Small intestine (tissue), 7 donors: ENCODE measurements around the gene TENT4A. TPM values are rescaled to one million over a fixed set of nuclear protein-coding genes. Genes with fewer than 3 reads are reported as not detected.
A peak's percentile ranks its signal among the peaks of the same experiment; 100 is the strongest.

Experiments used
- DNase-seq, 2 donors: peaks; one replicate each; pipeline versions ENCODE4 v3.0.0 to v3.0.0-alpha.2; 2013
- FAIRE-seq: peaks from 2 replicates; lab custom pipeline; 2012; peaks lifted over from hg19 to GRCh38; lab: Jason Lieb, UNC
- H3K27ac ChIP-seq, 3 donors: one replicate each; pipeline ENCODE4 v1.5.1; 2013; ENCODE audit warnings: low read length in 2 of 3, mild to moderate bottlenecking in 2 of 3, control low read depth in 1 of 3, inconsistent platforms in 1 of 3, low read depth in 1 of 3, moderate library complexity in 1 of 3
- H3K27me3 ChIP-seq, 3 donors: one replicate each; pipeline ENCODE4 v1.6.1; 2013; ENCODE audit warnings: low read length in 3 of 3, inconsistent platforms in 1 of 3; ENCODE audit not compliant: control insufficient read depth in 3 of 3, insufficient read depth in 3 of 3
- H3K36me3 ChIP-seq, 3 donors: one replicate each; pipeline ENCODE4 v1.6.1; 2013; ENCODE audit warnings: low read length in 3 of 3, inconsistent platforms in 1 of 3, low read depth in 1 of 3, mild to moderate bottlenecking in 1 of 3, moderate library complexity in 1 of 3; ENCODE audit not compliant: control insufficient read depth in 3 of 3, insufficient read depth in 2 of 3
- H3K4me1 ChIP-seq, 3 donors: one replicate each; pipeline ENCODE4 v1.6.1; 2013; ENCODE audit warnings: low read length in 2 of 3, inconsistent platforms in 1 of 3, low read depth in 1 of 3, mild to moderate bottlenecking in 1 of 3, moderate library complexity in 1 of 3; ENCODE audit not compliant: control insufficient read depth in 3 of 3, insufficient read depth in 2 of 3
- H3K4me3 ChIP-seq, 3 donors: one replicate each; pipeline ENCODE4 v1.5.1; 2013; ENCODE audit warnings: low read length in 3 of 3, control low read depth in 1 of 3, inconsistent platforms in 1 of 3, low read depth in 1 of 3, mild to moderate bottlenecking in 1 of 3, moderate library complexity in 1 of 3
- H3K9me3 ChIP-seq, 2 donors: one replicate each; pipeline ENCODE4 v1.6.1; 2013; ENCODE audit warnings: low read depth in 1 of 2, low read length in 1 of 2; ENCODE audit not compliant: control insufficient read depth in 2 of 2, insufficient read depth in 1 of 2
- WGBS, 3 donors: extraction: QIAGEN DNeasy Blood & Tissue Kit; methylation state at CpG; one replicate each; pipeline ENCODE4 v1.1.7; 2013; 5-methylcytosine and 5-hydroxymethylcytosine counted together
- polyA plus RNA-seq, 4 donors: library from polyadenylated mRNA; stranded (reverse) in 3 of 4; unstranded in 1 of 4; fragments of 200-250 nt in 3 of 4; fragments of 120-200 nt in 1 of 4; gene quantifications; one replicate each; pipeline versions ENCODE4 v1.2.1 to v1.2.3, GENCODE V29; 2013
- donor health status: healthy with polysubstance abuse.
- donor health status: control.
- donor health status: control.
- donor health status: Bipolar disorder and iron deficiency.
- donor health status: healthy.

Gene TENT4A
- polyA plus RNA-seq, 4 donors, result 8.6 to 19.0 (median 11.2) TPM

DNA sequence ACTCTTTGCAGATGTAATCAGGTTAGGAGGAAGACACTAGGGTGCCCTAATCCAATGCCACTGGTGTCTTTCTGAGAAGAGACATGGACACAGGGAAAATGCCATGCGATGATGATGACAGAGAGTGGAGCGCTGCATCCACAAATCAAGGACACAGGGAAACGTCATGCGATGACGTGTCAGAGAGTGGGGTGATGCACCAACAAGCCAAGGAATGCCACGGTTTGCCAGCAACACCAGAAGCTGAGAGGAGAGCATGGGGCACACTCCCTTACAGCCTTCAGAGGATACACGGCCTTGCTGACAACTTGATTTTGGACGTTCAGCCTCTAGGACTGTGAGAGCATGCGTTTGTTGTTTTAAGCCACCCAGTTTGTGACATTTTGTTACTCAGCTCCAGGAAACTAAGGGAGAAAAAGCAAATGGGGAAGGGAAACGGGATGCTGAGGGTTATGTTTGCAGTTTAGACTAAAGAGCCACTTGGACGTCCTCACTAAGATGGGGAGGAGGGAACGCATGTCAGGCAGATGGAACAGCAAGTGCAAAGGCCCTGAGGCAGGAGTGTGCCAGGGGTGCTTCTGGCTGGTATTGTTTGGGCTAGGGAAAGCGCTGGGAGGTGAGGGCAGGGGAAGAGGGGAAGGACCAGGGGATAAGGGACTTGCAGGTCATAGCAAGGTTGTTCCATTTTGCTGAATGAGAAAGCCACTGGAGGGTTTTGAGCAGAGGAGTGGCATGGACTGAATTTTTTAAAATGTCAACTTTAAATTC, 2.5 kb upstream of the TENT4A start:
- Histone ChIP-seq H3K27me3 (peaks cover 0 to 4% (median 0%) of the 10 kb centered on the region in 3 donors), H3K27ac (no peak overlapping the region), H3K4me1 (peaks cover 0 to 5% (median 5%) of the 10 kb centered on the region in 3 donors), H3K36me3 (no peaks in the 10 kb centered on the region), H3K4me3 (no peak overlapping the region), H3K9me3 (no peaks in the 10 kb centered on the region)
- WGBS, 3 donors, result 86 to 87% (median 87%) methylated on average over 13 of the region's 13 CpGs
- FAIRE-seq (no peak), DNase-seq (no peak)

DNA sequence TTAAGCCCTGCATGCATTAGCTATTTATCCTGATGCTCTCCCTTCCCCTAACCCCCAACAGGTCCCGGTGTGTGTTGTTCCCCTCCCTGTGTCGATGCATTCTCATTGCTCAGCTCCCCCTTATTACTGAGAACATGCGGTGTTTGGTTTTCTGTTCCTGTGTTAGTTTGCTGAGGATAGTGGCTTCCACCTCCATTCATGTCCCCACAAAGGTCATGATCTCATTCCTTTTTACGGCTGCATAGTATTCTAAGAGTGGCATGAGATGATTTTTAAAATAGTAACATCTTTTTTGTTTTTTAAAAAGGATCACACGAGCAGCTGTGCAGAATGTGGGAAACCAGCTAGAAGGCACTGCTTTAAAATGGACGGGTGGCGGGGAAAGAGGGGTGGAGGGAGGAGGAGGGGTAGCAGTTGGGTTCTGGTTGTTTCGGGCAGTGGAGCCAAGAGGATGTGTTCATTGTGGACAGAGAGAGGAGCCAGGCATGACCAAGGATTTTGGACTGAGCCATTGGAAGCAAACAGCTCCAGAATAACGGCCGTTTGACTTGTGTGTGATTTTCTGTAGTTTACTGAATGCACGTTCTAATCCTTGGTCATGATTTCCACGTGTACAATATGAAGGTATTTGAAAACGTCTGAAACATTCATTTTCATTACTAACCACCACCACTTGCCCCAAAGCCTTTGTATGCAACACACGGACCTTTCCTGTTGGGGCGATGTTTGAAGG, 1.7 kb upstream of the TENT4A start:
- WGBS, 3 donors, result 42 to 47% (median 46%) methylated on average over 15 of the region's 15 CpGs
- Histone ChIP-seq H3K27ac (peak overlapping the region in 2 of 3 donors; percentile 95 to 98), H3K4me3 (peak overlapping the region in 2 of 3 donors; percentile 79 to 90), H3K36me3 (peaks cover 0 to 6% (median 0%) of the 10 kb centered on the region in 3 donors), H3K27me3 (peaks cover 0 to 4% (median 0%) of the 10 kb centered on the region in 3 donors), H3K9me3 (no peaks in the 10 kb centered on the region), H3K4me1 (peaks cover 2 to 14% (median 5%) of the 10 kb centered on the region in 3 donors)
- FAIRE-seq (no peak), DNase-seq (no peak)

DNA sequence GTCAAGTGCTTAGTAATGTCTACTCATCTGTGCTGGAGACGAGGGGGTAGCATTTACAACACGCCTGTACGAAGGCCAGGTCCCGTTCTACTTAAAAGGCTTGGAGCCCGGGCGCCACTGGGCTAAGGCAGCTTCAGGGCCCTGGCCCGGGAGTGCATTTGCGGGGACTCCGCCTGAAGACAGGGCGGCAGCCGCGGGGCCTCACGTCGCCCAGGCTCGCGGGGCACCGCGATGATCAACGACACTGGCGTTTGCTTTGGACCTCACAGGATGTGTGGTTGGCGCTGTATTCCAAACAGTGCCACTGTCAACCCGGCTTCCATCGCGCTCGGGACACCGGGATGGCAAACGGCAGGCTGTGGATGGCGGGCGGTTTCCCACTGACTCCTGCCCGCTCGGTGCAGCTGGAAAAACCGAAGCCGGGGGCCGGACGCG, 1.1 kb upstream of the TENT4A start:
- H3K9me3 ChIP-seq, result no peaks in the 10 kb centered on the region
- peaks cover 0 to 9% (median 0%) of the 10 kb centered on the region in 3 donors for H3K36me3 ChIP-seq
- H3K27me3 ChIP-seq, result peaks cover 0 to 4% (median 0%) of the 10 kb centered on the region in 3 donors
- 0 to 1% (median 0%) methylated on average over 35 to 36 of the region's 36 CpGs for WGBS, 3 donors
- DNase-seq (peak; percentile 47 to 73), FAIRE-seq (no peak)
- H3K27ac ChIP-seq, result peak overlapping the region; percentile 95 to 98 (median 96)
- peak overlapping the region; percentile 79 to 90 (median 82) for H3K4me3 ChIP-seq
- H3K4me1 ChIP-seq, result peaks cover 6 to 15% (median 11%) of the 10 kb centered on the region in 3 donors

DNA sequence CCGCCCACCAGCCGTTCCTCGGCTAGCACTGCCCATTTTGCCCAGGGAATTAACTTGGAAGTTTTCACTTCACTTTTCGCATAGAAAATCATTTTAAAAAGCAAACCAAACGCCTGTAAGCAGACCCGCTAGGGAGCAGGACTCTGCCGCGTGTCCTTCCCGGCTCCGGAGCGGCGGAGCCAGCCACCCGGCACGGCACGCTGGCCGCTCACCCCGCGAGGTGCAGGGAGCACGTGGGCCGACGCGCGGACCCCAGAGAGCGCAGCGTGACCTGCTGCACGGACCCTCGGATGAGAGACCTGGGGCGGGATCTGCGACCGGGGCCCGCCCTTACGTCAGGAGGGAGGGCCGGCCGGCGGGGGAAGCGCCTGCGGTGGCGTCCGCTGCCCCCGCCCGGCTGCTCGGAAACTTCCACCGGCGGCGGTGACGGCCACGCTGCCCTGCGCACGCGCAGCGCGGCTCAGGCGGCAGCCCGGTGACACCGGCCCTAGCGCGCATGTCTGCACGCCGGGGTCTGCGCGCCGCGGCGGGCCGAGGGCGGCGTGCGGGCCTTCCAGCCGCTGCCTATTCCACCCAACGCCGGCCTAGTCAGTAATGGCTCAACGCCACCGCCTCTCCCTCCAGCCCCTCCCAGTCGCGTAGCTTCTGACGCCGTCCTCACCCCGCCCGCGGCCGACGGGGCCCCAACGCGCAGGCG, 507 bp upstream of the TENT4A start:
- Histone ChIP-seq H3K9me3 (no peaks in the 10 kb centered on the region), H3K4me3 (peak overlapping the region; percentile 79 to 90 (median 82)), H3K27me3 (peaks cover 0 to 4% (median 0%) of the 10 kb centered on the region in 3 donors), H3K27ac (peak overlapping the region; percentile 95 to 98 (median 96)), H3K4me1 (peaks cover 6 to 15% (median 12%) of the 10 kb centered on the region in 3 donors), H3K36me3 (peaks cover 0 to 9% (median 0%) of the 10 kb centered on the region in 3 donors)
- no peak for FAIRE-seq
- WGBS, 3 donors, result 0% methylated on average over 66 to 85 of the region's 85 CpGs
- peak; percentile 97 to 100 for DNase-seq

DNA sequence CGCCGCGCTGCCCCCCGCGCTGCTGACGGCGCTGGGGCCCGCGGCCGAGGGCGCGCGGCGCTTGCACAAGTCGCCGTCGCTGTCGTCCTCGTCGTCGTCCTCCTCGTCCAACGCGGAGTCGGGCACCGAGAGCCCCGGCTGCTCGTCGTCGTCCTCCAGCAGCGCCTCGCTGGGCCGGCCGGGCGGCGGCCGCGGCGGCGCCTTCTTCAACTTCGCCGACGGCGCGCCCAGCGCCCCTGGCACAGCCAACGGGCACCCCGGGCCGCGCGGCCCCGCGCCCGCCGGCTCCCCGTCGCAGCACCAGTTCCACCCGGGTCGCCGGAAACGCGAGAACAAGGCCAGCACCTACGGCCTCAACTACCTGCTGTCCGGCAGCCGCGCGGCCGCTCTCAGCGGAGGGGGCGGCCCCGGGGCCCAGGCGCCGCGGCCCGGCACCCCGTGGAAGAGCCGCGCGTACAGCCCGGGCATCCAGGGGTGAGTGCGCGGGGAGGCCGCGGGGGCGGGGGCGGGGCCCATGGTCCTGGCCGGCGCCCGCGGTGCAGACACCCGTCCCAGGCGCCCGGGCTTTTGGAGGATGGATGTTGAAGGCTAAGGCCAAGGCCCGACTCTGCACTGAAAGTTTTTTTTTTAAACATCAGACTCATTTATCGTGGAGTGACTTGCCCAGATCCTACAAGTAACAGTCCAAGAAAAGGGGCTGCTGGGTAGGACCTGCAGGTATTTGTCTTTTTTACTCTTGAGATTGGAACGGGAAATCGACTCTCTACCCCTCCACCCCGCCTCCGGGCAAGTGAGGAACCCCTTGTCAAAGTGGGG, 1.2 kb downstream of the TENT4A start:
- peak; percentile 38 to 63 for DNase-seq
- H3K27ac ChIP-seq, result peak overlapping the region; percentile 45 to 78 (median 78)
- 1% methylated on average over 53 to 99 of the region's 99 CpGs for WGBS, 3 donors
- no peaks in the 10 kb centered on the region for H3K9me3 ChIP-seq
- FAIRE-seq, result no peak
- H3K4me1 ChIP-seq, result peaks cover 6 to 15% (median 12%) of the 10 kb centered on the region in 3 donors
- H3K27me3 ChIP-seq, result no peaks in the 10 kb centered on the region
- peaks cover 0 to 13% (median 2%) of the 10 kb centered on the region in 3 donors for H3K36me3 ChIP-seq
- H3K4me3 ChIP-seq, result peak overlapping the region; percentile 54 to 90 (median 82)

DNA sequence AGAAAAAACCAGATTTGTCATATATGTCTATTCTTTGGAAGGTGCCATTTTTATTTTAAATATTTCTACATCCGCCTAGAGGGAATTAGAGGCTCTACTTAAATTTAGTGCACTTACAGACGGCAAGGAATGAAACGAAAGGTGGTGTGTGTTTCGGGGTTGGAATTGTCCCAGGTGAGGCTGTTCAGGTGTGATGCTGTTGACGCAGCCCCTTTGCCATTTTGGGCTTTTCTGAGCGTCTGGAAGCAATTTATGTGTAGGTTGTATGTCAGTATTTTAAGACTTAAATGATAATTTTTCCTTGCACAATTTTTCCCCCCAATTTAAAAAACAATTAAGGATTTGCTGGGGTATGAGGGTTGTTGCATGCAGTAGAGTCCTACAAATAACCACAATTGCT, 2.0 kb downstream of the TENT4A start:
- peak overlapping the region in 2 of 3 donors; percentile 54 to 90 for H3K4me3 ChIP-seq
- no peak overlapping the region for H3K27ac ChIP-seq
- FAIRE-seq (no peak), DNase-seq (no peak)
- H3K36me3 ChIP-seq, result peaks cover 0 to 20% (median 2%) of the 10 kb centered on the region in 3 donors
- WGBS, 3 donors, result 9 to 37% (median 31%) methylated on average over 6 of the region's 6 CpGs
- no peaks in the 10 kb centered on the region for H3K9me3 ChIP-seq
- H3K27me3 ChIP-seq, result no peaks in the 10 kb centered on the region
- peaks cover 6 to 20% (median 15%) of the 10 kb centered on the region in 3 donors for H3K4me1 ChIP-seq

DNA sequence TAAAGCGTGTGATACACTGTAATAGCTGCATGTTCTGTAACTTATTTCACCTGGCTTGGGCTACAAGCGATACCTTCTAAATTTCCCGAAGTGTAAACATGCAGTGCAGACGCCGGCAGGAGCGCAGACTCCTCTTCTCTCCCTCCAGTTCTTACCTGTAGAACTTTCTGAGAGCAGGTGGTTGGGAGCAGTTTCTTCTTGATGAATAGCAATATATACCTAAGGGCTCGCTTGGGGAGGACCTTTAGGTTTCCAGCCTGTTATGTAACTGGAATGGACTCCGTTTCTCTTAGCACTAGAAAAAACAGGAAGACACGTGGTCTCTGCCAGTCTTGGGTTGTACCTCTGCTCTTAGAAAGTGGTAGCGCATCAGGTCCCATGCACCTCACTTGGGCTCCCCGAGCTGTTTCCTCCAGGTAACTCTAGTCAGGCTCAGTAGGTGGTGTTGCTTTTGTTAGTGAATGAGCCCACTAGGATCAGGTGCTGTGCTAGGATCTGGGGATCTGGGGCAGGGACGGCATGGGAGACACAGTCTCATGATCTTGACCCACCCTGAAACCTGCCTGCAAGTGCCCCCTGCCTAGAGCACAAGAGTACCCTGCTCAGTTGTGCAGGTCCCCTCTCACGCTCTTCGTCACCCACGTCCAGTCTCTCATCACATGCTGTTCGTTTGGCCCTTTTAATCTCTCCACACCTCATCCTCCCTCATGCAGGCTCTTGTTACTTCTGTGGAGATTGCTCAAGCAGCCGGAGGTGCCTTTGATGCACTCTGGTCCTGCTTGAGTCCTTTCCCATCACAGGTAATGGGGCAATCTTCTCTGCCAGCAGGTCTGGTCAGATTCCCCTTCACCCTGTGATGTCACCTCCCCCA, 2.8 kb downstream of the TENT4A start:
- H3K27ac ChIP-seq, result no peak overlapping the region
- H3K4me1 ChIP-seq, result peaks cover 6 to 24% (median 15%) of the 10 kb centered on the region in 3 donors
- FAIRE-seq, result no peak
- H3K9me3 ChIP-seq, result no peaks in the 10 kb centered on the region
- WGBS, 3 donors, result 28 to 42% (median 36%) methylated on average over 17 of the region's 17 CpGs
- DNase-seq, result peak; percentile 24 to 44
- H3K36me3 ChIP-seq, result peaks cover 0 to 23% (median 2%) of the 10 kb centered on the region in 3 donors
- peak overlapping the region in 2 of 3 donors; percentile 54 to 90 for H3K4me3 ChIP-seq
- H3K27me3 ChIP-seq, result no peaks in the 10 kb centered on the region
